Measurements from ENCODE around the gene TMEM176B.

TMEM176B gene

DNA sequence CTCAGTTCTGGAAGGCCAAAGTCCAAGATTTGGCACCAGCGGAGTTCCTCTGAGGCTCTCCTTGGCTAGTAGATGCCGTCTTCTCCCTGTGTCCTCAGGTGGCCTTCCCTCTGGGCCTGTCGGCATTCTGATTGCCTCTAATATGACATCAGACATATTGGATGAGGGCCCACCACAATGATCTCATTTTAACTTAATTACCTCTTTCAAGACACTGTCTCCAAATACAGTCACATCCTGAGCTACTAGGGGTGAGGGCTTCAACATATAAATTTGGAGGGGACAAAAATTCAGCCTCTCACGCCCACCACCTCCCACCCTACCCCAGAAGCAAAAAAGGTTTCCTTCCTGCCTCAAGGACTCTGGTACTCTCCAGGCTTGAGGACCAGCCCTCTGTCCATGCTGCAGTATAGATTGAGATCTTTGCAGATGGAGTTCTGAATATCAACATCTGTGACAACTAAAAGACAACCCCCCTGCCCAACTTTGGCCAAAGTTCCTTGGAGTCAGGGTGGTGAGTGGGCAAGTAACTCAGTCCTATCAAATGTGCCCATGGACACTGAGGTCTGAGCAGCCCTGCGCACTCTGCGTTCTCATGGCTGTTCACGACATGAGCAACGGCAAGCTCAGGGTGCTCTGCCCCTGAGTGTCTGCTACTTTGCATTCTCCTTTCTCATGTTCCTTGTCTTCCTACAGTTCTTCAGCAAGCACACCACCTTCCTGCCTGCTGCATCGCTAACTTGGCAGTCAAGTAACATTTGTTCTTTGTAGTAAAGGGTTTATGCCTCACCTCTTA lies 11.5 kb downstream of the TMEM176B start:
- TF ChIP-seq GATA3 (IDR thresholded peaks at IDR 0.05; ENCODE audit: low read depth, low read length) (peak; percentile 70; the same call in 1 of the 2 replicates), GATA2 (IDR thresholded peaks at IDR 0.05; ENCODE audit: low read depth, low read length) (peak; percentile 81; the same call in 1 of the 2 replicates)

DNA sequence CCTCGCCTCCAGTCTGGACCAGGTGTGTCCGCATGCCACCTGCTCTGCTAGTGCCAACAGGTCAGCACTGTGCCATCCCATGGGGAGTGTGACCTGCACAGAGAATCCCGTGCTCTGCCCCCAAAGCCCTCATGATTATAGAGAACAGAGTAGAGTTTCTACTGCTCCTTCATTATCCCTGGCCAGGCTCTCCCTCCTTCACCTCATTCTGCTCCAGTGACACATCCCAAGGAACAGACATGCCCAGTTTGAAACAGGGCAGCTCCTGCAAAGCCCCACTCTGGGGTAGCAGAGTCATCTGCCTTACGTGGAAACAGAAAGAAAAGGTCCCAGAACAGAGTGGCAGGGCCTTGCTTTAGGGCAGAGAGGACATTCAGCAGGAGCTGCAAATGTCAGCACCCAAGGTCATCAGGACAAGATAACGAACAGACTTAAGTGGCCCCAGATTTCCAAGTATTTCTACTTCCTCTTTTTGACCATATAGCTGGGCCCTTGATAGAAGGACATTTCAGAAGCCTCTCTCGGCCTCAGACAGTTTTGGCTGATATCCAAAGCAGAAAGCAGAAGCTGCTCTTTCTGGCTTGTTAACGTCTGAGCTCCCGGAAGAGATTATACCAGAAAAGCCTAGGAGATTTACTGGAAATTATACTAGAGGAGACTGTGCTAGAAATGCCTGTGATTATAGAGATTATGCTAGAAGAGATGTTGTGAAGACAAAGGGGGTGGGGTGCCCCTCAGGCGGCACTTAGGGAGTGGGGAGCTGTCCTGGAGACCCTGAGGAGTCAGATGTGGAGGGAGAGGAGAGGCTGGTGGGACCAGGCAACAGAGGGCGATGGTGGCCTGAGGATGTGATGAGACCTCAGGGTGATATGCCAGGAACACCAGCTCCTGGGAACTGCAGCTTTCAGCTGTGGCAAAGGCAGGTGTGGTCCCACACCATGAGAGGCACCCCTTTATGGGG lies 12.6 kb downstream of the TMEM176B start:
- TF ChIP-seq GATA3 (IDR thresholded peaks at IDR 0.05; ENCODE audit: low read depth, low read length) (peak; percentile 73), GATA2 (IDR thresholded peaks at IDR 0.05; ENCODE audit: low read depth, low read length) (peak; percentile 87)

GRCh38 chr7:150784954-150785353 lies 15.2 kb downstream of the TMEM176B start:
- no peak for TF ChIP-seq GATA3 (IDR thresholded peaks at IDR 0.05; ENCODE audit: low read depth, low read length)
- no peak for TF ChIP-seq GATA2 (IDR thresholded peaks at IDR 0.05; ENCODE audit: low read depth, low read length)

DNA sequence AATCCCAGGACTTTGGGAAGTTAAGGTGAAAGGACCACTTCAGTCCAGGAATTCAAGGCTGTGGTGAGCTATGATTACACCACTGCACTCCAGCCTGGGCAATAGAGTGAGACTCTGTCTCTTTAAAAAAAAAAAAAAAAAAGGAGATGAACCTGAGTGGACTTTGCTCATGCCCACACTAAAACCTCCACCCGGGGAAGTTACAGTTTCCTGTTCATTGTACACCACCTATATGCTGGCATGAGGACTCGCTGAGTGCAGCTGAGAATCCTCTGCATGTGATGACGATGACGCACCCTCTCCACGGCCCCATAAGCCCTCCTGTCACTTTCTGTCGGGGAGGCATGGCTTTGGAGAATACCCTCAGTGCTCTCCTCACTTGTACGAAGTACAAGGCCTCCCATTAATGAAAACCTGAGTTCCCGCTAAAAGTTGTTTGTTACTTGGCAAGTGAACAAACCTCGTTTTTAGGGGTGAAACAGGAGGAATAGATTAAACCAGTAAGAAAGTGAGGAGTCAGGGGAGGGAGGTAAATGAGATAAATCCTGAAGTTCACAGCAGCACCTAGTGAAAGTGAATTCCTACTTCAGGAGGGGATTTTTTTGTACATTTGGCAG lies 15.9 kb downstream of the TMEM176B start:
- no peak for TF ChIP-seq GATA3 (IDR thresholded peaks at IDR 0.05; ENCODE audit: low read depth, low read length)
- TF ChIP-seq GATA2 (IDR thresholded peaks at IDR 0.05; ENCODE audit: low read depth, low read length), result no peak

- TF ChIP-seq GATA2 (IDR thresholded peaks at IDR 0.05; ENCODE audit: low read depth, low read length), result no peak
- no peak for TF ChIP-seq GATA3 (IDR thresholded peaks at IDR 0.05; ENCODE audit: low read depth, low read length)
Measured at GRCh38 chr7:150781961-150782360, 18.2 kb downstream of the TMEM176B start.

GRCh38 chr7:150781103-150781502 lies 19.1 kb downstream of the TMEM176B start:
- no peak for TF ChIP-seq GATA2 (IDR thresholded peaks at IDR 0.05; ENCODE audit: low read depth, low read length)
- no peak for TF ChIP-seq GATA3 (IDR thresholded peaks at IDR 0.05; ENCODE audit: low read depth, low read length)

DNA sequence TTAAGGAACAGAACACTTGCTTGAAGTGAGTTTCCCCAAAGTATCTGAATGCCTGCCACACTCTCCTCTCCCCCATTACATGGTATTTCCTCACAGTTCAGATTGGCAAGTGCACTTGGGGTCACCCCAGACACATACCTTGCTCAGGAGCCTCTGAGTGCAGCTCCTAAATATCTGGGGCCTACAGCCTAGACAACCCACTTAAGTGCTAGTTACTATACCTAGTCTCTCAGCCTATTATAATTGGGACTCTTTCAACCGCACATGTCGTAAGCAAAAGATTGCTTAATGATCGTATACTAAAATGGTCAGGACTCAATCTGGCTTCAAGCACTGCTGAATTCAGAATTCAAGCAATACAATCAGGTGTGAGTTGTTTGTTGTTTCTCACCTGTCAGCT lies 19.9 kb downstream of the TMEM176B start:
- TF ChIP-seq GATA3 (IDR thresholded peaks at IDR 0.05; ENCODE audit: low read depth, low read length), result no peak
- no peak for TF ChIP-seq GATA2 (IDR thresholded peaks at IDR 0.05; ENCODE audit: low read depth, low read length)

- TF ChIP-seq GATA2 (IDR thresholded peaks at IDR 0.05; ENCODE audit: low read depth, low read length), result no peak
- TF ChIP-seq GATA3 (IDR thresholded peaks at IDR 0.05; ENCODE audit: low read depth, low read length), result no peak
Measured at GRCh38 chr7:150778738-150779301, 21.3 kb downstream of the TMEM176B start.

- TF ChIP-seq GATA3 (IDR thresholded peaks at IDR 0.05; ENCODE audit: low read depth, low read length) (no peak), GATA2 (IDR thresholded peaks at IDR 0.05; ENCODE audit: low read depth, low read length) (no peak)
Measured at GRCh38 chr7:150778014-150778737, 22.0 kb downstream of the TMEM176B start.

- TF ChIP-seq GATA2 (IDR thresholded peaks at IDR 0.05; ENCODE audit: low read depth, low read length), result no peak
- TF ChIP-seq GATA3 (IDR thresholded peaks at IDR 0.05; ENCODE audit: low read depth, low read length), result no peak
Measured at GRCh38 chr7:150769768-150770167, 30.4 kb downstream of the TMEM176B start.

DNA sequence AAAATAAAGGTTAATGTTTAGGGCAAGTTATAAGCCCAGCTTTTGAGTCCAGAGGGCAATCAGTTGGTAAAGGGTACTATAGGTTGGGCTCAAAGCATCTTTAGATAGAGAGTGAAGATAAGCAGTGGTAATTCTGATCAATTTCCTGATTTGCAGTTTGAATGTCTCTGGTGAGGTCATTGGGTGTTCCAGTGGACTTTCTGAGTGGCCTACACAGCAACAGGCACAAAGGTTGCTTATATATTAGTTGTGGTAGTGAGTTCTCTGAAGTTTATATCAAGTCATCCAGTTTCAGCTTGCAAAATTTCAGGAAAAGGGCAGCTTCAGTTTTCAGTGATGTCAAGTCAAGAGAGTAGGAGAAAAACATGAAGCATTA lies 33.8 kb downstream of the TMEM176B start:
- no peak for TF ChIP-seq GATA2 (IDR thresholded peaks at IDR 0.05; ENCODE audit: low read depth, low read length)
- TF ChIP-seq GATA3 (IDR thresholded peaks at IDR 0.05; ENCODE audit: low read depth, low read length), result no peak

DNA sequence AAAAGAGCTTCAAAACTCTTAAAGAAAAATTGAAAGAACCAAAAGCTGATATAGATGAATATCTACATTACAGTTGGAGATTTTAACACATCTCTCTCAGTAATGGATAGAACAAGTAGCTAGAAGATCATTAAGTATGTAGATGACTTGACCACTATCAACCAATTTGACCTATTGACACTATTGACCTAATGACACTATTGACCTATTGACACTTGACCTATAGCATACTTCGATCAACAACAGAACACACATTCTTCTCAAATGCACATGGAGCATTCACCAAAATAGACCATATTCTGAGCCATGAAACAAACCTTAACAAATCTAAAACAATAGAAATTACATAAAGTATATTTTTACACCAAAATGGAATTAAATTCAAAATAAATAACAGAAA lies 40.7 kb downstream of the TMEM176B start:
- no peak for TF ChIP-seq GATA2 (IDR thresholded peaks at IDR 0.05; ENCODE audit: low read depth, low read length)
- TF ChIP-seq GATA3 (IDR thresholded peaks at IDR 0.05; ENCODE audit: low read depth, low read length), result no peak

DNA sequence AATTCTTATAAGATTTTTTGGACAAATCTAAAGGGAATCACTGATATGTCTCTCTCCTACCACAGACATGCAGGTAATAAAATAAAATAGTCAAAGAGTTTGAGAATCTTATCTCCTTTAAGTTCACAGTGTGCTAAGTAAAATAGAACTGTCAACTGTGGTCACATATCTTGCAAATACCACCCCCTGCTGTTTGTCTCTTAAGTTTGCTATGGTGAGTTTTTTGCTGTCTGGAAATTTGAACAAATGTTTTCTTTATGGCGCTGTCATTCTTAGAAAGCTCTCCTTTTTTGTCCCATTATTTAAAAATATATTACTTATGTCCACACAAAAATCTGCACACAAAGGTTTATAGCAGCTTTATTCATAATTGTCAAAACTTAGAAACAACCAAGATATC lies 43.3 kb downstream of the TMEM176B start:
- TF ChIP-seq GATA2 (IDR thresholded peaks at IDR 0.05; ENCODE audit: low read depth, low read length) (no peak), GATA3 (IDR thresholded peaks at IDR 0.05; ENCODE audit: low read depth, low read length) (no peak)

All from SH-SY5Y (cell line).